ENCODE data around the gene FBXO28. TPM values are rescaled to one million over a fixed set of nuclear protein-coding genes. Genes with fewer than 3 reads are reported as not detected.

FBXO28 gene
- total RNA-seq, 1 donor from 2014 or later = 40.6 TPM

DNA sequence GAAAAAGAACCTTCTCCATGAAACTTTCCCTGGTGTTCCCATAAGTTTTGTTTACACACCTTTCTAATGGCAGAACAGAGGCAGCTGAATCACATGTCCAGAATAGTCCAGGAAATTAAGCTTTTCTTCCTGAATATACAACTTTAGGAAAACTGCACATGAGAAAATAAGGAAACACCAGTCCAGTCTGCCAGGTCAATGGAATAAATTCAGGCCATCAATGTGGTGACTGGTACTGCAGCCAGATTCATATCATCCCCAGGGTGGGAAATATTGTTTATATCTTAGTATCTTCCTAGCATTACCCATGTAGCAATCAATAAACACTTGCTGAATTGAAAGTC lies 6.7 kb upstream of the FBXO28 start:
- TF ChIP-seq, protein P1, sequence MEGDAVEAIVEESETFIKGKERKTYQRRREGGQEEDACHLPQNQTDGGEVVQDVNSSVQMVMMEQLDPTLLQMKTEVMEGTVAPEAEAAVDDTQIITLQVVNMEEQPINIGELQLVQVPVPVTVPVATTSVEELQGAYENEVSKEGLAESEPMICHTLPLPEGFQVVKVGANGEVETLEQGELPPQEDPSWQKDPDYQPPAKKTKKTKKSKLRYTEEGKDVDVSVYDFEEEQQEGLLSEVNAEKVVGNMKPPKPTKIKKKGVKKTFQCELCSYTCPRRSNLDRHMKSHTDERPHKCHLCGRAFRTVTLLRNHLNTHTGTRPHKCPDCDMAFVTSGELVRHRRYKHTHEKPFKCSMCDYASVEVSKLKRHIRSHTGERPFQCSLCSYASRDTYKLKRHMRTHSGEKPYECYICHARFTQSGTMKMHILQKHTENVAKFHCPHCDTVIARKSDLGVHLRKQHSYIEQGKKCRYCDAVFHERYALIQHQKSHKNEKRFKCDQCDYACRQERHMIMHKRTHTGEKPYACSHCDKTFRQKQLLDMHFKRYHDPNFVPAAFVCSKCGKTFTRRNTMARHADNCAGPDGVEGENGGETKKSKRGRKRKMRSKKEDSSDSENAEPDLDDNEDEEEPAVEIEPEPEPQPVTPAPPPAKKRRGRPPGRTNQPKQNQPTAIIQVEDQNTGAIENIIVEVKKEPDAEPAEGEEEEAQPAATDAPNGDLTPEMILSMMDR (IDR thresholded peaks at IDR 0.05; ENCODE audit: unreplicated experiment) = no peak

DNA sequence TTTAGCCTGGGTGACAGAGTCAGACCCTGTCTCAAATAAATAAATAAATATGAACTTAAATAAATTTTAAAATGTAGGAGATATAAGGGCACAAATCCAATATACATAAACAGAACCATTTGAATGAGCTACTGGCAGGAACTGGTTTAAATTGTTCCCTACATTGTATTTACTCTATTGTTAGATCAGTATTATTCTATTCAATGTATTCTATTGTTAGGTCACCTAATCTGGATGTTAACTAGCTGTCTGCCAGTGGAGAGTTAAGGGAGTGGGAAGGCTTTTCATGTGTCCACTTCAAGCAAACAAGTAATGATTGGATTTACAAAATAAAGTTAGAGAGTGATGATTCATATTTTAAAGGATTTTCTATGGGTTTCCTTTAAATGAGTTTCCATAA lies 4.9 kb upstream of the FBXO28 start:
- Mint-ChIP-seq H3K36me3 (ENCODE audit: low read depth, unreplicated experiment) (no peaks in the 10 kb centered on the region), H3K4me3 (ENCODE audit: unreplicated experiment) (no peak overlapping the region), H3K4me1 (ENCODE audit: unreplicated experiment) (peaks cover 11% of the 10 kb centered on the region), H3K9me3 (ENCODE audit: unreplicated experiment) (no peaks in the 10 kb centered on the region), H3K27ac (ENCODE audit: unreplicated experiment) (no peak overlapping the region), H3K27me3 (ENCODE audit: unreplicated experiment) (peaks cover 2% of the 10 kb centered on the region)
- DNase-seq (ENCODE audit: low spot score) = no peak
- TF ChIP-seq, protein P1 (IDR thresholded peaks at IDR 0.05; ENCODE audit: unreplicated experiment) = no peak

More for the DNA sequence above, 6.7 kb upstream of the FBXO28 start:
- DNase-seq (ENCODE audit: low spot score) = no peak
- Mint-ChIP-seq H3K27ac (ENCODE audit: unreplicated experiment) (no peak overlapping the region), H3K36me3 (ENCODE audit: low read depth, unreplicated experiment) (no peaks in the 10 kb centered on the region), H3K4me3 (ENCODE audit: unreplicated experiment) (no peak overlapping the region), H3K27me3 (ENCODE audit: unreplicated experiment) (no peaks in the 10 kb centered on the region), H3K4me1 (ENCODE audit: unreplicated experiment) (peaks cover 4% of the 10 kb centered on the region), H3K9me3 (ENCODE audit: unreplicated experiment) (no peaks in the 10 kb centered on the region)

DNA sequence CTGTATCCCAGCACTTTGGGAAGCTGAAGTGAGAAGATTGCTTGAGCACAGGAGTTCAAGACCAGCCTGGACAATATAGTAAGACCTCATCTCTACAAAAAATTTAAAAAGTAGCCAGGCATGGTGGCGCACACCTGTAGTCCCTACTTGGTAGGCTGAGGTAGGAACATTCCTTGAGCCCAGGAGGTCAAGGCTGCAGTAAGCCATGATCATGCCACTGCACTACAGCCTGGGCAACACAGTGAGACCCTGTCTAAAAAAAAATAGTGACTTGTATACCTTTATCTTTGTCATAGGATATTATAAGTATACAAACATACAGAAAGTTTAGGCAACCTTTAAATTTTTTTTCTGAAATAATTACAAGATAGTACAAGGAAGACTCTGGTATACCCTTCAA lies 3.9 kb upstream of the FBXO28 start:
- no peak for DNase-seq (ENCODE audit: low spot score)
- Mint-ChIP-seq H3K27ac (ENCODE audit: unreplicated experiment) (no peak overlapping the region), H3K4me1 (ENCODE audit: unreplicated experiment) (peaks cover 13% of the 10 kb centered on the region), H3K9me3 (ENCODE audit: unreplicated experiment) (no peaks in the 10 kb centered on the region), H3K4me3 (ENCODE audit: unreplicated experiment) (no peak overlapping the region), H3K36me3 (ENCODE audit: low read depth, unreplicated experiment) (no peaks in the 10 kb centered on the region), H3K27me3 (ENCODE audit: unreplicated experiment) (peaks cover 2% of the 10 kb centered on the region)
- TF ChIP-seq, protein P1 (IDR thresholded peaks at IDR 0.05; ENCODE audit: unreplicated experiment) = no peak

DNA sequence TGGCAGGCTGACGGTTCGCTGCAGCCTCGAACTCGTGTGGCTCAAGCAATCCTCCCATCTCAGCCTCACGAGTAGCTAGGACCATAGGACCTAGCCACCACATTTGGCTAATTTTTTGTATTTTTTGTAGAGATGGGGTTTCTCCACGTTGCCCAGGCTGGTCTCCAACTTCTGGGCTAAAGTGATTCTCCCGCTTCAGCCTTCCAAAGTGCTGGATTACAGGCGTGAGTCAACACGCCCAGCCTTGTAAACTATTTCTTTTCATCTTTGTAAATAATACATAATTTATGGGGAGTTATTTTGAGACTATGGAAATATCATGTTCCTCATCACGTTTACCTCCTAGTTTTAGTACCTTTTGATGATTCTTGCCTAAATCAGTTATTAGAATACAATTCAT lies 906 bp upstream of the FBXO28 start:
- Mint-ChIP-seq H3K4me3 (ENCODE audit: unreplicated experiment) (peak overlapping the region; percentile 93), H3K27me3 (ENCODE audit: unreplicated experiment) (peaks cover 2% of the 10 kb centered on the region), H3K4me1 (ENCODE audit: unreplicated experiment) (peaks cover 19% of the 10 kb centered on the region), H3K36me3 (ENCODE audit: low read depth, unreplicated experiment) (no peaks in the 10 kb centered on the region), H3K9me3 (ENCODE audit: unreplicated experiment) (no peaks in the 10 kb centered on the region), H3K27ac (ENCODE audit: unreplicated experiment) (no peak overlapping the region)
- TF ChIP-seq, protein P1 (IDR thresholded peaks at IDR 0.05; ENCODE audit: unreplicated experiment) = no peak
- DNase-seq (ENCODE audit: low spot score) = no peak

DNA sequence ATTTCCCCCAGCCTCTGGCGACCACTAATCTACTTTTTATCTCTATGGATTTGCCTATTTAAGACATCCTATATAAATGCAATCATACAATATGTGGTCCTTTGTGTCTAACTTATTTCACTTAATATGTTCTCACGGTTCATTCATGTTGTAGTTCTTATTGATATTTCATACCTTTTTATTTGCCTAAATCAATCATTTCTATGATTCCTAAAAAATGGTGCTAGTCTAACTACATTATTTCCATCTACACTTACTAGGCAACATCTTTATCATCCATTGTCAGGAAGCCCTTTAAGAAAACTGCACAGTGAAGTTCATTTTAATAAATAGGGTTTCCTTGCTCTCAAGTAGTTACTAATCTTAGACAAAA lies 380 bp upstream of the FBXO28 start:
- no peak for DNase-seq (ENCODE audit: low spot score)
- peak overlapping the region; percentile 81 for H3K27ac Mint-ChIP-seq (ENCODE audit: unreplicated experiment)
- H3K4me3 Mint-ChIP-seq (ENCODE audit: unreplicated experiment) = peak overlapping the region; percentile 93
- TF ChIP-seq, protein P1 (IDR thresholded peaks at IDR 0.05; ENCODE audit: unreplicated experiment) = no peak
- H3K4me1 Mint-ChIP-seq (ENCODE audit: unreplicated experiment) = peaks cover 16% of the 10 kb centered on the region
- peaks cover 2% of the 10 kb centered on the region for H3K27me3 Mint-ChIP-seq (ENCODE audit: unreplicated experiment)
- no peaks in the 10 kb centered on the region for H3K9me3 Mint-ChIP-seq (ENCODE audit: unreplicated experiment)
- no peaks in the 10 kb centered on the region for H3K36me3 Mint-ChIP-seq (ENCODE audit: low read depth, unreplicated experiment)
